GM06990 (cell line): Measurements from ENCODE around the gene MELTF.
"Not testable (repeated sequence)": the region's sequence is repeated elsewhere in the genome, so short reads cannot be mapped to it uniquely, and the experiment has no call there.

ENCODE experiments used
- DNase-seq: peaks from one replicate; pipeline ENCODE4 v3.0.0-alpha.2; 2011; ENCODE audit not compliant: insufficient read length; ENCODE audit errors: extremely low read depth
- H3K27me3 ChIP-seq: replicated peaks from 2 replicates; pipeline ENCODE4 v1.6.0; 2011; ENCODE audit warnings: low read length; ENCODE audit not compliant: control insufficient read depth, insufficient read depth
- H3K36me3 ChIP-seq: 2 replicates; pipeline ENCODE4 v1.5.1; 2011; ENCODE audit warnings: low read length; ENCODE audit not compliant: control insufficient read depth, insufficient read depth
- H3K4me3 ChIP-seq: replicated peaks from 2 replicates; pipeline ENCODE4 v1.5.1; 2011; ENCODE audit warnings: low read depth, mild to moderate bottlenecking, control low read depth, low read length
- TF ChIP-seq, protein P1 (sequence below): IDR thresholded peaks from 2 replicates; pipeline ENCODE4 v1.5.1; 2011; ENCODE audit warnings: low read length, control low read depth, mild to moderate bottlenecking, inconsistent platforms; ENCODE audit not compliant: insufficient read depth, poor library complexity, severe bottlenecking

MELTF gene

GRCh38 chr3:197029511-197030167 is at the start of gene MELTF:
TSS of gene MELTF (minus strand) at chr3:197029817. CDS start at chr3:197029702, 115 bp downstream.
- H3K4me3 ChIP-seq = peak within 1 kb of the TSS; percentile 80
- H3K36me3 ChIP-seq = peaks cover 2% of the 10 kb centered on the region
- H3K27me3 ChIP-seq = no peaks in the 10 kb centered on the region
- TF ChIP-seq, protein P1, sequence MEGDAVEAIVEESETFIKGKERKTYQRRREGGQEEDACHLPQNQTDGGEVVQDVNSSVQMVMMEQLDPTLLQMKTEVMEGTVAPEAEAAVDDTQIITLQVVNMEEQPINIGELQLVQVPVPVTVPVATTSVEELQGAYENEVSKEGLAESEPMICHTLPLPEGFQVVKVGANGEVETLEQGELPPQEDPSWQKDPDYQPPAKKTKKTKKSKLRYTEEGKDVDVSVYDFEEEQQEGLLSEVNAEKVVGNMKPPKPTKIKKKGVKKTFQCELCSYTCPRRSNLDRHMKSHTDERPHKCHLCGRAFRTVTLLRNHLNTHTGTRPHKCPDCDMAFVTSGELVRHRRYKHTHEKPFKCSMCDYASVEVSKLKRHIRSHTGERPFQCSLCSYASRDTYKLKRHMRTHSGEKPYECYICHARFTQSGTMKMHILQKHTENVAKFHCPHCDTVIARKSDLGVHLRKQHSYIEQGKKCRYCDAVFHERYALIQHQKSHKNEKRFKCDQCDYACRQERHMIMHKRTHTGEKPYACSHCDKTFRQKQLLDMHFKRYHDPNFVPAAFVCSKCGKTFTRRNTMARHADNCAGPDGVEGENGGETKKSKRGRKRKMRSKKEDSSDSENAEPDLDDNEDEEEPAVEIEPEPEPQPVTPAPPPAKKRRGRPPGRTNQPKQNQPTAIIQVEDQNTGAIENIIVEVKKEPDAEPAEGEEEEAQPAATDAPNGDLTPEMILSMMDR = peak; percentile 47
- peak; percentile 84 for DNase-seq

DNA sequence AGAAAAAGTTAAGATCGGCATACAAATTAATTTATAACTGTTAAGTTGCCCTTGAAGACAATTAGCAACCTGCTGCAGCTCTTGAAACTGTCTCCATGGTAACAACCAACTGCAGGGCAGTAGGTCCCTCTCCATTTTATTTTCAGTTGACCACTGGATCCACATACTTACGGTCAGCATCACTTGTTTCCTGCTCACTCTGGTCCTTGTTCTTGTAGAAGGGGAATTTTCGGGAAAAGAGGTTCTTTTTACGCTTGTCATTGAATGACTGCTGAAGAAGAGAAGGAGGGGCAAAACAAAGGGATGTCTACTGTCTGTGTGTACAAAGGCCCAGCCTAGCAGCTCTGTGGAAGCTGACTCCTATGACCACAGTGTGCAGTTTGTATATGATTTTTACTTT is 46.8 kb upstream of the MELTF start:
- Histone ChIP-seq H3K27me3 (no peaks in the 10 kb centered on the region), H3K36me3 (peaks cover 1% of the 10 kb centered on the region), H3K4me3 (no peak overlapping the region)
- no peak for DNase-seq
- TF ChIP-seq, protein P1 = no peak

DNA sequence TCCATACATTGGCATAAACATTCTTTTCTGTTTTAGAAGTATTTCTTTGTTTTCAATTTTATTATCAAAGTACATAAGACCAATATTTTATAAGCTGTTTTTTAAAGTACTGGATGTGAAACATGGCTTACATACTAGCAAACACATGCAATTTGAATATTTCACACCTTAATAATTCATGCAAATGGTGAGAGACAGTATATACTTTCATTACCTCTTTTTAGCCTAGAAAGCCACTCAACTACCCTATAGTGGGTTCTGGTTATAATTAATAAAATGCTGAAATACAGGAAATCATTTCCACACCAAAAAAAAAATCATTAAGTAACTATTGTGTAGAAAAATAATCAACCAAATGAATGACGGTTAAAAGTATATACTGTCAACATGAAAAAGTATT is 38.5 kb upstream of the MELTF start:
- no peak overlapping the region for H3K4me3 ChIP-seq
- H3K27me3 ChIP-seq = no peaks in the 10 kb centered on the region
- TF ChIP-seq, protein P1 = no peak
- no peak for DNase-seq
- H3K36me3 ChIP-seq = no peaks in the 10 kb centered on the region; the same call in 1 of the 2 replicates

- no peak for DNase-seq
- Histone ChIP-seq H3K4me3 (no peak overlapping the region), H3K27me3 (no peaks in the 10 kb centered on the region), H3K36me3 (no peaks in the 10 kb centered on the region; the same call in none of the 2 replicates)
- TF ChIP-seq, protein P1 = no peak
These were observed 35.2 kb upstream of the MELTF start for GRCh38 chr3:197064771-197065170.

GRCh38 chr3:197062446-197062845 is 32.8 kb upstream of the MELTF start:
- Histone ChIP-seq H3K36me3 (no peaks in the 10 kb centered on the region; the same call in none of the 2 replicates), H3K4me3 (no peak overlapping the region), H3K27me3 (no peaks in the 10 kb centered on the region)
- no peak for DNase-seq
- TF ChIP-seq, protein P1 = no peak

GRCh38 chr3:197051637-197052036 is 22.0 kb upstream of the MELTF start:
- not testable (repeated sequence) for H3K36me3 ChIP-seq, H3K4me3 ChIP-seq, H3K27me3 ChIP-seq, DNase-seq
